ENCODE data around the gene LAMA3.

The LAMA3 gene

DNA sequence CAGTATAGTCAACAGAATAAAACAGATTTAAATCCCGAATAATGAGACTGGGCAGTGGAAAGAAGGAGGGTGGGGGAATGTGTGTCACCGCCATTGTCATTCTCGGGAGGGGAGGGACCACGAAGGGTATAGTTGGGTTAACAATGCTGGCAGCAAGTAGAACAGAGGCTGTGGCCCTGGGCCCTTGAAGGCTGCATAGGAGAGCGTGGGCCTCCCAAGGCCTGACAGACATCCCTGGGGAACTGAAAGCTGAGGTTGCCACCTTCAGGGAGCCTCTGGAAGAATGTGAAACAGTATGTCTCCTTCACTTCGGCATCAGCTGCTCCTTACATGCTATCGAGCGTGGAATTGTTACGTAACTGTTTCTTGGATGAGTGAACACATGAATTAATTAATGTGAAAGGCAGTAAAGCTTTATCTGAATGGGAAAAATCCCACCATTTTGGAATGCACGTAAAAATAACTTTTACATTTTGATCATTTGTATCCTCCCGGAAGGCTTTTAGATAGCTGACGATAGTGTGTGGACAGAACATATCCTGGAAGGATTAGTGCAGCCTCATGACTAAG, 232.5 kb downstream of the LAMA3 start:
- H3K4me1 ChIP-seq (ENCODE audit: control insufficient read depth in 5 of 5, insufficient read depth in 5 of 5, low read length in 5 of 5): no peaks in the 10 kb centered on the region
- H3K9ac ChIP-seq (ENCODE audit: low read length in 5 of 5): no peak overlapping the region
- no peak overlapping the region for H3K27ac ChIP-seq (ENCODE audit: low read depth, low read length)
- no peak overlapping the region for H3K4me3 ChIP-seq (ENCODE audit: low read depth in 1 of 5, low read length in 5 of 5)
- peaks cover 0 to 3% (median 0%) of the 10 kb centered on the region in 5 donors for H3K27me3 ChIP-seq (ENCODE audit: control insufficient read depth in 5 of 5, insufficient read depth in 4 of 5, low read length in 5 of 5)
- H3K9me3 ChIP-seq (ENCODE audit: control insufficient read depth in 5 of 5, low read length in 5 of 5): no peaks in the 10 kb centered on the region
- H3K36me3 ChIP-seq (ENCODE audit: control insufficient read depth in 5 of 5, insufficient read depth in 5 of 5, low read length in 5 of 5): peaks cover 0 to 23% (median 5%) of the 10 kb centered on the region in 5 donors

DNA sequence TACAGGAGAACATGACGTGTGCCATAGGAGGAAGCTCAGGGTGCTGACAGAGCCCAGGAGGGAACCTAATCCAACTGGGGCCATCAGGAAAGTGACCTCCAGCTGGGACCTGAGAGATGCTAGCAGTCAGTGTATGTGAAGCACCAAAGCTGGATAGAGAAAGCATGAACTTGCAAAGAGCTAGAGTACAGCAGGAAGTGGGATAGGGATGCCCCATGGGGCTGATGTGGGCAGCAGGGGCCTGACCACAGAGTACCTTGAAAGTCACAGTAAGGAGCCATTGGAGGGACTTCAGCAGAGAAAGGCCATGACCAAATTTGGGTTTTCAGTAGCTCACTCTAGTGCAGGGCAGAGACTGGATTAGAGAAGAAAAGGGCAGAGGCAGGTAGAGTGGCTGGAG, 233.7 kb downstream of the LAMA3 start:
- no peak overlapping the region for H3K27ac ChIP-seq (ENCODE audit: low read depth, low read length)
- peaks cover 0 to 3% (median 0%) of the 10 kb centered on the region in 5 donors for H3K27me3 ChIP-seq (ENCODE audit: control insufficient read depth in 5 of 5, insufficient read depth in 4 of 5, low read length in 5 of 5)
- H3K4me3 ChIP-seq (ENCODE audit: low read depth in 1 of 5, low read length in 5 of 5): no peak overlapping the region
- H3K9me3 ChIP-seq (ENCODE audit: control insufficient read depth in 5 of 5, low read length in 5 of 5): no peaks in the 10 kb centered on the region
- H3K36me3 ChIP-seq (ENCODE audit: control insufficient read depth in 5 of 5, insufficient read depth in 5 of 5, low read length in 5 of 5): peaks cover 0 to 27% (median 5%) of the 10 kb centered on the region in 5 donors
- H3K4me1 ChIP-seq (ENCODE audit: control insufficient read depth in 5 of 5, insufficient read depth in 5 of 5, low read length in 5 of 5): no peaks in the 10 kb centered on the region
- H3K9ac ChIP-seq (ENCODE audit: low read length in 5 of 5): no peak overlapping the region

DNA sequence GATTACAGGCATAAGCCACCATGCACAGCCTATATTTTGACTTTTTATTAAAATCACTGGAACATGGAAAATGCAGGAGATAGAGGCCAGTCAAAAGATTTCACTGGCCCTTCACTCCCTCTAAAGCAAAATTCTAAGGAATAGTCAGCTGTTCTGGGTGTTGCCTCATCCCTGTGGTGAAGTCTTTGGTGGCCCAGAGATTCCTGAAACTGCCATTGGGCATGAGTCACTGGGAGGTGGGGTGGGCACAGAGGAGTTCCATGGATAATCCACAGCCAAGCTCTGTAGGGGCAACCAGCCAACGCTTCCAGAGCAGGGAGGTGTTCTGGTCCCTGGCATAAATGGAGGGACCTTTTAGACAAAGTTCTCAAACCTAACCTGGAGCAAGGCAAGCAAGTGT, 235.6 kb downstream of the LAMA3 start:
- peaks cover 0 to 34% (median 5%) of the 10 kb centered on the region in 5 donors for H3K36me3 ChIP-seq (ENCODE audit: control insufficient read depth in 5 of 5, insufficient read depth in 5 of 5, low read length in 5 of 5)
- no peak overlapping the region for H3K27ac ChIP-seq (ENCODE audit: low read depth, low read length)
- H3K9me3 ChIP-seq (ENCODE audit: control insufficient read depth in 5 of 5, low read length in 5 of 5): no peaks in the 10 kb centered on the region
- no peak overlapping the region for H3K9ac ChIP-seq (ENCODE audit: low read length in 5 of 5)
- H3K4me1 ChIP-seq (ENCODE audit: control insufficient read depth in 5 of 5, insufficient read depth in 5 of 5, low read length in 5 of 5): no peaks in the 10 kb centered on the region
- H3K4me3 ChIP-seq (ENCODE audit: low read depth in 1 of 5, low read length in 5 of 5): no peak overlapping the region
- H3K27me3 ChIP-seq (ENCODE audit: control insufficient read depth in 5 of 5, insufficient read depth in 4 of 5, low read length in 5 of 5): no peaks in the 10 kb centered on the region

DNA sequence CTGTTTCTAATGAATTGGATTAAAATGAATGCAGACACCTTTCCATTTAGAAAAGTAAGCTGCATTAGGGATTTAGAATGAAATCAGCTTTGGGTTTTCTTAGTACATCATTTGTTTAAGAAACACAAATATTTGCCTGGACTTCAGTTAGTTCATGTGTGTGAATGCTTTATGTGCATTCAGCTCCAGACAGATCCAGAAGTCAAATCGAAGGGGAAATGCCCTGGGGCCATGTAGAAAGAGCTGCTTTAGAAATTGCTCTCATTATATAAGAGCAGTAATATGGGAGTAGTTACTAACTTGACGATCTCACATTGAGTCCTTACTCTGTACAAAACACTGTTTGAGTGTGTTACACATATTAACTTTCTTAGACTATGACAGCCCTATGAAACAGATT, 237.3 kb downstream of the LAMA3 start:
- Histone ChIP-seq H3K9me3 (ENCODE audit: control insufficient read depth in 5 of 5, low read length in 5 of 5) (no peaks in the 10 kb centered on the region), H3K36me3 (ENCODE audit: control insufficient read depth in 5 of 5, insufficient read depth in 5 of 5, low read length in 5 of 5) (peaks cover 0 to 31% (median 6%) of the 10 kb centered on the region in 5 donors), H3K4me1 (ENCODE audit: control insufficient read depth in 5 of 5, insufficient read depth in 5 of 5, low read length in 5 of 5) (no peaks in the 10 kb centered on the region), H3K9ac (ENCODE audit: low read length in 5 of 5) (no peak overlapping the region), H3K27me3 (ENCODE audit: control insufficient read depth in 5 of 5, insufficient read depth in 4 of 5, low read length in 5 of 5) (no peaks in the 10 kb centered on the region), H3K27ac (ENCODE audit: low read depth, low read length) (no peak overlapping the region), H3K4me3 (ENCODE audit: low read depth in 1 of 5, low read length in 5 of 5) (no peak overlapping the region)

DNA sequence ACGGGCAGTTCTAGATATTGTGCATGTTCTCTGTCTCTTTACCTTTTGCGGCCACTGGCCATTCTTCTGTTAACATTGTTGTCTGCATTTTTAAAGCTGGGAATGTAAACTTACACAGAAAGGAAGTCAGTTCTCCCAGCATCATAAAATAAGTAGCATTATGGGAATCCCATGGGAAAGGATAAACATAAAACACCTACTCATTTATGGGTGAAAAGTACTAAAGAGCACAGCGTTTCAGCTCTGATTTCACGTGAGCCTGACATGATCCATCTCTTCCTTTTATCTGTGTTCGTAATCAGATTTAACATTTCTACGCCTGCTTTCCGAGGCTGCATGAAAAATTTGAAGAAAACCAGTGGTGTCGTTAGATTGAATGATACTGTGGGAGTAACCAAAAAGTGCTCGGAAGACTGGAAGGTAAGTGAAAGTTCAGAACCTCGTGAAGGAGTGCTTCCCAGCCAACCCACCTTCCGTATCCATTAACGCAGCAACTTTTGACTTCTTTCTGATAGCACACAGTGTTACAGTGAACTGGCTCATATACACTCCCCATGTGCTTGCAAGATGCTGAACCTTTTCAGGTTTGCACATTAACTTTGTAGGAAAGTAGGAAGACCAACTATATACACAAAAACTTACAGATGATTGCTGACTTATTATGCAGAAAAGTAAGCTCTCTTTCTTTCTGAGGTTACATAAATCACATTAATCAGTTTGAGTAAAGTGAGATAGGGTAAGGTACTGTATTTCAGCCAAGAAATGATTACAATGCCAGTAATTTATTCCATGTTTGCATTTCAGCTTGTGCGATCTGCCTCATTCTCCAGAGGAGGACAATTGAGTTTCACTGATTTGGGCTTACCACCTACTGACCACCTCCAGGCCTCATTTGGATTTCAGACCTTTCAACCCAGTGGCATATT, 238.8 kb downstream of the LAMA3 start:
- Histone ChIP-seq H3K4me1 (ENCODE audit: control insufficient read depth in 5 of 5, insufficient read depth in 5 of 5, low read length in 5 of 5) (no peaks in the 10 kb centered on the region), H3K36me3 (ENCODE audit: control insufficient read depth in 5 of 5, insufficient read depth in 5 of 5, low read length in 5 of 5) (peaks cover 0 to 23% (median 3%) of the 10 kb centered on the region in 5 donors), H3K4me3 (ENCODE audit: low read depth in 1 of 5, low read length in 5 of 5) (no peak overlapping the region), H3K27ac (ENCODE audit: low read depth, low read length) (no peak overlapping the region), H3K27me3 (ENCODE audit: control insufficient read depth in 5 of 5, insufficient read depth in 4 of 5, low read length in 5 of 5) (no peaks in the 10 kb centered on the region), H3K9me3 (ENCODE audit: control insufficient read depth in 5 of 5, low read length in 5 of 5) (no peaks in the 10 kb centered on the region), H3K9ac (ENCODE audit: low read length in 5 of 5) (no peak overlapping the region)

DNA sequence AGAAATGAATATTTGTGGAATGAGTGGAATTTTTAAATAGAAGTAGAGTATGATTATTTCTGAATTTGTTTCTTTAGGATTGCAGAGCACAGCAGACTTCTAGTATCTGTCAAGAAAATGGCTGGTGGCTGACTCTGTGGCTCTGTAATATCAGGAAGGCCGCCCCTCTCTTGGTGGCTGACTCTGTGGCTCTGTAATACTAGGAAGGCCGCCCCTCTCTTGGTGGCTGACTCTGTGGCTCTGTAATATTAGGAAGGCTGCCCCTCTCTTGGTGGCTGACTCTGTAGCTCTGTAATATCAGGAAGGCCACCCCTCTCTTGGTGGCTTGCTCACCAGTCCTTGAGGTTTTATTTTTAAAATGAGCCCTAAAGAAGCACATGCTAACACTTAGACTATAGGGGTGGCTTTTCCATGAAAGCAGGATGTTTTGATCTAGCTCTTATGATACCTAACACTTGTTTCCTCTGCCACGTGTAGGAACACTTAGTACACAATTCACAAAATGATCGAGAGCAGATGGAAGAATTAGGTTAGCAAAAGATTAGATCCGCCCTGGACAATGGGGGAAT, 240.2 kb downstream of the LAMA3 start:
- Histone ChIP-seq H3K4me1 (ENCODE audit: control insufficient read depth in 5 of 5, insufficient read depth in 5 of 5, low read length in 5 of 5) (no peaks in the 10 kb centered on the region), H3K9ac (ENCODE audit: low read length in 5 of 5) (no peak overlapping the region), H3K27ac (ENCODE audit: low read depth, low read length) (no peak overlapping the region), H3K27me3 (ENCODE audit: control insufficient read depth in 5 of 5, insufficient read depth in 4 of 5, low read length in 5 of 5) (no peaks in the 10 kb centered on the region), H3K4me3 (ENCODE audit: low read depth in 1 of 5, low read length in 5 of 5) (no peak overlapping the region), H3K36me3 (ENCODE audit: control insufficient read depth in 5 of 5, insufficient read depth in 5 of 5, low read length in 5 of 5) (peaks cover 0 to 23% (median 7%) of the 10 kb centered on the region in 5 donors), H3K9me3 (ENCODE audit: control insufficient read depth in 5 of 5, low read length in 5 of 5) (no peaks in the 10 kb centered on the region)

DNA sequence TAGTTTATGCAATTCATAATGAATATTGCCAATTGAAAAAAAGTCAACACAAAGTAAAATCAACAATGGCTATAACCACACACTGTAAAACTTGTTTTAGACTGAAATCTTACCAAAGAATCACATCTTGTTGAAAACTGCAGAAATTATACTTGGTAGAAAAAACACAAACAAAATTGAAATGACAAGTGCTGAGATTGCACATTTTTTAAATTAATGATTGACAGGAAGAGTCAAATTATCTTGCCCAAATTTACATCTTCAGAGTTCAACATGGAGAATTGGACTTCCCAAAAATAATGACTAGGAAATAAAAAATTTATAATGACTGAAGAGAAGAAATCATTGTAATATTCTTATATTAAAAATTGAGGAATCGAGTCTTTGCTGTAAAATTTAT, 240.7 kb downstream of the LAMA3 start:
- H3K9me3 ChIP-seq (ENCODE audit: control insufficient read depth in 5 of 5, low read length in 5 of 5): no peaks in the 10 kb centered on the region
- H3K9ac ChIP-seq (ENCODE audit: low read length in 5 of 5): no peak overlapping the region
- H3K27me3 ChIP-seq (ENCODE audit: control insufficient read depth in 5 of 5, insufficient read depth in 4 of 5, low read length in 5 of 5): no peaks in the 10 kb centered on the region
- no peaks in the 10 kb centered on the region for H3K4me1 ChIP-seq (ENCODE audit: control insufficient read depth in 5 of 5, insufficient read depth in 5 of 5, low read length in 5 of 5)
- H3K36me3 ChIP-seq (ENCODE audit: control insufficient read depth in 5 of 5, insufficient read depth in 5 of 5, low read length in 5 of 5): peaks cover 0 to 23% (median 7%) of the 10 kb centered on the region in 5 donors
- H3K4me3 ChIP-seq (ENCODE audit: low read depth in 1 of 5, low read length in 5 of 5): no peak overlapping the region
- no peak overlapping the region for H3K27ac ChIP-seq (ENCODE audit: low read depth, low read length)

DNA sequence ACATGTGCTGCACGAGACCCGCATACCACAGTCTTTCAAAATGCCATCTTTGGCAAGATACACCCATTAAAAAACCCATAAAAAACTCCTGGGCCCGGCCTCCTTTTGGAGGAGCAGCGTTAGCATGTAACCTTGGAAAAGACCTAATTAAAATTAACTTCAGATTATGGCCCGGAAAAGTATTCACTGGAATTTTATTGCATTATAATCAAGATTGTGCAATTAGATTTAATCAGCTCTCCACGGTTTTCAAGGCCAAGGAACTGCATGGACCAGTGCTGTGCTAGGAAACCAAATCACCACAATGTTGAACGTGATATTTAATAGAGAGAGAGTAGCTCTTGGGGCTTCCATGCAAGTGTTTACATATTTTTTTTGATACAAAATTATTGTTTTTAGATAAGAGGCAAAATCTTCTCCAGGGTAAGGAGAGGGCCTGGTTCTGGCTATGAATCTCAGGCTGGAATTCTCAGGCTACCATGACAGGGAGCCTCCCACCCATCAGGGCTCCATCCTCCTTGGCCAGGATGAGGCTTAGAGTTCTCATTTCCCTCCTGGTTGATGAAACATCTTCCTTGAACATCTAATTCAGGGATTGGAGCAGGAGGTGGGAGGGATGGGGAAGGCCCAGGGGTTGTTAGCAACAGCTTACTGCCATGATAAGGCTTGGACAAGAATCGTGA, 243.3 kb downstream of the LAMA3 start:
- H3K4me3 ChIP-seq (ENCODE audit: low read depth in 1 of 5, low read length in 5 of 5): no peak overlapping the region
- H3K27me3 ChIP-seq (ENCODE audit: control insufficient read depth in 5 of 5, insufficient read depth in 4 of 5, low read length in 5 of 5): no peaks in the 10 kb centered on the region
- H3K9ac ChIP-seq (ENCODE audit: low read length in 5 of 5): no peak overlapping the region
- no peaks in the 10 kb centered on the region for H3K4me1 ChIP-seq (ENCODE audit: control insufficient read depth in 5 of 5, insufficient read depth in 5 of 5, low read length in 5 of 5)
- no peak overlapping the region for H3K27ac ChIP-seq (ENCODE audit: low read depth, low read length)
- H3K36me3 ChIP-seq (ENCODE audit: control insufficient read depth in 5 of 5, insufficient read depth in 5 of 5, low read length in 5 of 5): peaks cover 0 to 12% (median 7%) of the 10 kb centered on the region in 5 donors
- H3K9me3 ChIP-seq (ENCODE audit: control insufficient read depth in 5 of 5, low read length in 5 of 5): no peaks in the 10 kb centered on the region

DNA sequence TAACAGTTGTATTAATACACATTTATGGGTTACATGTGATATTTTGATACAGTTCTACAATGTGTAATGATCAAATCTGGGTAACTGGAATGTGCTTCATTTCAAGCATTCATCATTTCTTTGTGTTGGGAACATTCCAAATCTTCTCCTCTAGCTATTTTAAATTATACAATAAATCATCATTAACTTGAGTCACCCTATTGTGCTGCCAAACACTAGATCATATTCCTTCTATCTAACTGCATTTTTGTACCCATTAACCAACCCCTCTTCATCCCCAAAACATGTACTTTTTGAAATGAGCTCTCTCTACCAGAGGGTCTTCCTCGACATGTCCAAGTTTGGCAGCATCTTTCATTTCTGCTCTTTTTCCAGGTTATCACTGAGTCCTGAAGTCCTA, 244.2 kb downstream of the LAMA3 start:
- no peaks in the 10 kb centered on the region for H3K27me3 ChIP-seq (ENCODE audit: control insufficient read depth in 5 of 5, insufficient read depth in 4 of 5, low read length in 5 of 5)
- no peaks in the 10 kb centered on the region for H3K9me3 ChIP-seq (ENCODE audit: control insufficient read depth in 5 of 5, low read length in 5 of 5)
- H3K27ac ChIP-seq (ENCODE audit: low read depth, low read length): no peak overlapping the region
- no peaks in the 10 kb centered on the region for H3K4me1 ChIP-seq (ENCODE audit: control insufficient read depth in 5 of 5, insufficient read depth in 5 of 5, low read length in 5 of 5)
- no peak overlapping the region for H3K9ac ChIP-seq (ENCODE audit: low read length in 5 of 5)
- H3K4me3 ChIP-seq (ENCODE audit: low read depth in 1 of 5, low read length in 5 of 5): no peak overlapping the region
- H3K36me3 ChIP-seq (ENCODE audit: control insufficient read depth in 5 of 5, insufficient read depth in 5 of 5, low read length in 5 of 5): peaks cover 0 to 12% (median 3%) of the 10 kb centered on the region in 5 donors

All from subcutaneous abdominal adipose tissue (tissue), 5 donors.